ENCODE data around the gene ADIPOR2.

The ADIPOR2 gene

GRCh38 chr12:1747609-1748008 is 56.7 kb downstream of the ADIPOR2 start:
- no peak for TF ChIP-seq CTCF (IDR thresholded peaks at IDR 0.05; ENCODE audit: insufficient read depth, low read length, missing control alignments)
- POLR2A ChIA-PET, result no interaction called here
- CTCF ChIA-PET, result interaction anchor here (0.6 kb wide), 1 partner anchor 23 kb away, joined by 3 read pairs; no protein-coding TSS in a partner anchor

GRCh38 chr12:1749019-1749418 is 58.1 kb downstream of the ADIPOR2 start:
- H3K4me3 ChIP-seq (ENCODE audit: low read depth, low read length), result no peak overlapping the region
- ChIA-PET POLR2A (no interaction called here), CTCF (no interaction called here)
- no peak for DNase-seq (ENCODE audit: low read depth, low spot score)
- TF ChIP-seq CTCF (IDR thresholded peaks at IDR 0.05; ENCODE audit: insufficient read depth, low read length, missing control alignments), result no peak

More at GRCh38 chr12:1747609-1748008, 56.7 kb downstream of the ADIPOR2 start:
- no peak overlapping the region for H3K4me3 ChIP-seq (ENCODE audit: low read depth, low read length)
- DNase-seq (ENCODE audit: low read depth, low spot score), result no peak

GRCh38 chr12:1750300-1750699 is 59.4 kb downstream of the ADIPOR2 start:
- ChIA-PET POLR2A (no interaction called here), CTCF (no interaction called here)
- no peak overlapping the region for H3K4me3 ChIP-seq (ENCODE audit: low read depth, low read length)
- no peak for DNase-seq (ENCODE audit: low read depth, low spot score)
- TF ChIP-seq CTCF (IDR thresholded peaks at IDR 0.05; ENCODE audit: insufficient read depth, low read length, missing control alignments), result no peak

- no peak overlapping the region for H3K4me3 ChIP-seq (ENCODE audit: low read depth, low read length)
- CTCF ChIA-PET, result interaction anchor here (1.1 to 1.2 kb wide), 2 partner anchors 33 to 182 kb away, joined by 3 read pairs; no protein-coding TSS in a partner anchor
- POLR2A ChIA-PET, result no interaction called here
- TF ChIP-seq CTCF (IDR thresholded peaks at IDR 0.05; ENCODE audit: insufficient read depth, low read length, missing control alignments), result no peak
- no peak for DNase-seq (ENCODE audit: low read depth, low spot score)
Observed at GRCh38 chr12:1758376-1758775, 67.5 kb downstream of the ADIPOR2 start.

- no peak for DNase-seq (ENCODE audit: low read depth, low spot score)
- ChIA-PET POLR2A (no interaction called here), CTCF (interaction anchor here (1.1 to 1.2 kb wide), 2 partner anchors 32 to 181 kb away, joined by 3 read pairs; no protein-coding TSS in a partner anchor)
- no peak overlapping the region for H3K4me3 ChIP-seq (ENCODE audit: low read depth, low read length)
- TF ChIP-seq CTCF (IDR thresholded peaks at IDR 0.05; ENCODE audit: insufficient read depth, low read length, missing control alignments), result no peak
Observed at GRCh38 chr12:1758887-1759286, 68.0 kb downstream of the ADIPOR2 start.

GRCh38 chr12:1760566-1761382 is 69.9 kb downstream of the ADIPOR2 start:
- DNase-seq (ENCODE audit: low read depth, low spot score), result no peak
- CTCF ChIA-PET, result interaction anchor here (1.5 to 1.9 kb wide), 2 partner anchors 15 to 30 kb away, joined by 4 to 6 read pairs; no protein-coding TSS in a partner anchor
- POLR2A ChIA-PET, result no interaction called here
- H3K4me3 ChIP-seq (ENCODE audit: low read depth, low read length), result no peak overlapping the region
- TF ChIP-seq CTCF (IDR thresholded peaks at IDR 0.05; ENCODE audit: insufficient read depth, low read length, missing control alignments), result no peak

Measured in AG04449 (cell line).